HG03108 (cell line): ENCODE data around the gene CISH.
A peak's percentile ranks its signal among the peaks of the same experiment; 100 is the strongest.

Experiments used
- ATAC-seq: cut with Tn5 transposase; IDR thresholded peaks from one replicate; pipeline ENCODE4 v1.9.1; 2021; ENCODE audit warnings: moderate library complexity; ENCODE audit not compliant: unreplicated experiment

CISH gene

GRCh38 chr3:50611464-50612233 lies at the start of gene CISH:
Gene CISH, minus strand, starts transcription at chr3:50611774. Its CDS starts 124 bp downstream, at chr3:50611650.
- peak; percentile 64 for ATAC-seq

DNA sequence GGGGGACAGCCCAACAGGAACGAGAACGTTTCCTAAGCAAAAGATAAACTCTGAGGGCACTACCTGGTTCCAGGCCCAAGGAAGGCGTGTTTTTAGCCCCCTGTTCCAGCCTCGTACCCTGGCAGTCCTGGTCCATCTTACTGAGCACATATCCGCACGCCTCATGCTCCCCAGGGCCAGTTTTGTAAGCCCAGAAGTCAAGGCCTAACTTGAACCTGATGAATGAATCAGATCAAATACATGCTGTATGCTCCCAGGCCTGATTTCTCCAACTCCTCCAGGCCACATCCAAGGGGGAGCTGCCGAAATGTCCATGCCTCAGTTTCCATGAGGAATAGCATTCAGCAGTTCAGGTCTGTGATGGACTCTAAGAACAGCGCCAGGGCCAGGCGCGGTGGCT lies 48.8 kb upstream of the CISH start:
- ATAC-seq: no peak

GRCh38 chr3:50658831-50659230 lies 47.3 kb upstream of the CISH start:
- ATAC-seq: no peak

DNA sequence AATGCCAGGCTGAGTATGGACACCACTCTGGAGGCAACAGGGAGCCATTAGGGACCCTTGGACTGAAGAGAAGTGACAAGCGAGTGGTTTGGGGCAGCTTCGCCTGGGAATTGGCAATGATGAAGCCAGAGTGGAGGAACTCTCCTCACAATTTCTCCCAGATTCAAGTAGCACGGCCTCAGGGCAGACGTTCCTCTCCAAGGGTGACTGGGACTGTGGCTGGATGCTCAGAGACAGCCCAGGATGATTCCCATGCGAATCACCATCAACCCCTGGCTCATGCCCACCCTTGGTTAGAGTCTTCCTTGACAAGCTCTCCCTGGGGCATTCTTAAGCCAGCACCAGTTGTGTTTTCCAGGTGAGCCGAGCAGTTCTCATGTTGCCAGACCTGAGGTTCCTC lies 46.8 kb upstream of the CISH start:
- no peak for ATAC-seq

DNA sequence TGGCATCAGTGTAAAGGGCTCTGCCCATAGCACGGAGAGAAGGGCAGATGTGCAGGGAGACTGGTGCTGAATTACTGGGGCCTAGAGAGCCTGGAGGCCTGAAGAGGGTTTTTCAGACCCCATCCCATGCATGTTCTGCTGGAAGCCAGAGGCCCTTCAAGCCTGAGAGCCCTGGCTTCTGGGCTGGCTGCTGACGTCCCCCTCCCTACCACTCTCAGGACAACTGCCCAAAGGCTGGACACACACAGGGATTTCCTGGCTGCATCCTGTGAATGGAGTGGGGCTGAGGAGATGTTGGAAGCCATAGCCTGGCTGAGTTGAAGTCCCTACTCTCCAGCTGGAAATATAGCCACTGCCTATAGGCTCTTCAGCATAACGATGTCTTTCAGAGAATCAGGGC lies 46.2 kb upstream of the CISH start:
- no peak for ATAC-seq

- ATAC-seq: no peak
Measured at GRCh38 chr3:50657407-50657806, 45.8 kb upstream of the CISH start.

DNA sequence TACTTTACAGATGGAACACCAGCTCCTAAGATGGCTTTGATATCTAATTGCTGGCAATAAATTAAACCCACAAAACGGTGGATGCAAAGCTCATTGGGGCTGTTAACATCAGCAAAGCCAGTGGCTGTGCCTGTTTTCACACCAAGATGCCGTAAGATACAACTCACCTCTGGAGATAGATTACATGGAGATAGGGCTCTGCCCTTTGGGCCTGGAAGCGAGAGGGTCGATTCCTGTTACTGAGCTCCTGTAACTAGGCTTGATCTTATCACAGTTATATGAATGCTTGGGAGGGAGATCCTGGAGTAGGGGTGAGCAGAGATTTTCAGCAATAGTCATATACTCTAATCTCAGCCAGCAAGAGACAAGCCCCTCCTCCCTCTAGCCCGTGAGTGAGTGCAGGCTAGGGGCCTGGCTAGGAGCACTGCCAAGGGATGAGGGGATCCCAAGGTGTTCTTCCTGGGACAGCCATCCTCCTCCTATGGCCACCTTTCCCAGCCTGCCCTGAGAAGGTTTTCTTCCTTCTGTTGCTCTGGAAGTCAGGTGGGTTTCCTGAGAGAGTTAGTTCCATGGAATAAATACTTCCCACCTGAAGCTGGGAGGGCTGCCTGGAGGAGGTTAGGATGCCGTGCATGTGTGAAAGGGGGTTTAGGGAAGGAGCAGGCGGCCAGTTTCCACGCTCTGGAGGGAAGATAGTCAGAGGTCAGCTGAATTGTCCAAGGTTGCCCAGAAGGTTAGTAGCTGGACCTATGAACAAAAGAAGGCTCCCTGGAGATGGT lies 45.0 kb upstream of the CISH start:
- no peak for ATAC-seq

DNA sequence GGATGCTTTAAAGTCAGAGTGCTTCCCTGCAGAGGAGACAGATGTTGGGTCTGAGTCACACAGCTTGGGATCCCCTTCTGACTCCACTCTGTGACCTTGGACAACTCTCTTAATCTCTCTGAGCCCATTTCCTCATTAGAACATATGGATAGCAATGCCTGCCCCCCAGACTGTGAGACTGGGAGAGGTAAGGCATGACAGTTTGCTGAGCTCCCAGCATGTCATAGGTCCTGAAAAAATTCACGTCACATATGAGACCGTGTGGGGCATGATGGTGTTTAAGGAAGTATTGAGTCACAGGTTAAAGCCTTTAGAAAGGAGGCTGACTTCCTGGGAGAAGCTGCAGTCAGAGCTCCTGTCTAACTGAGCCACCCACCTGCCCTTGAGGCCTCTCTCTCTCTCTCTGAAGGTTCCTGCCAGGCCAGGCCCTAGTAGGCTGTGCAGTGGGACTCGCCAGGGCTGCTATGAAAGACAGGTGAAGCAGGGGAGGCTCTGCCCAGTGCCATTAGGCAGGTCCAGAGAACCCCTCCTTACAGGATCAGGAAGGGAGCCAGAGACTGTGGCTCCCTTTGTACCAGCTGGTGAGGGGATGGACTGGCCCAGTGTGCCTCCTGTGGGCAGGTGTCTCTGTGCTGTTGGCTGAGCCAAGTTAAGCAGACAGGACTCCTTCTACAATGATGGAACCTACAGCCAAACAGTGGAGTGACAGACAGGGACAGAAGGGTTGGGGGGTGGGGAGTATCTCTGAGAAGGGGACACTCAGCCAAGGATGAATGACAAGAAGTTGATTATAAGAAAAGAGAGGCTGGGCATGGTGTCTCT lies 43.6 kb upstream of the CISH start:
- no peak for ATAC-seq

- no peak for ATAC-seq
Measured at GRCh38 chr3:50653937-50654595, 42.5 kb upstream of the CISH start.

DNA sequence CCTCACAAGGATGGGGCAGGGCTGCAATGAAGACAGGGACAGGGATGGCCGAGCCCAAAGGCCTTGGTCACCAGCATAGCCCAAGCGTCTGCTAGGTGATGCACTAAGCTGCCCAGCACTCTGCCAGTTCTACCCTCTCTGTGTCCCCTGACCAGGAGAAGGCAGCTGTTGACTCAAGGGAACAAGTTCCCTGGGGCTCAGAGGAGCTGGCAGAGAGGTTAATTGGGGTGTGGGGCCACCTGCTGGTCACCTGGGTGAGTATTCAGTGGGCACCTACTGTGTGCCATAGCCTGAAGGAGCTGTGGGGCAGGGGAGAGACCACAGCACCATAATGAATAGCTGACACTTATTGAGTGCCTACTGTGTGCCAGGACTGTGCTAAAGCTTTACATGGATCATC lies 41.1 kb upstream of the CISH start:
- ATAC-seq: no peak

GRCh38 chr3:50651920-50652529 lies 40.5 kb upstream of the CISH start:
- no peak for ATAC-seq

- ATAC-seq: no peak
Measured at GRCh38 chr3:50651445-50651844, 39.9 kb upstream of the CISH start.

DNA sequence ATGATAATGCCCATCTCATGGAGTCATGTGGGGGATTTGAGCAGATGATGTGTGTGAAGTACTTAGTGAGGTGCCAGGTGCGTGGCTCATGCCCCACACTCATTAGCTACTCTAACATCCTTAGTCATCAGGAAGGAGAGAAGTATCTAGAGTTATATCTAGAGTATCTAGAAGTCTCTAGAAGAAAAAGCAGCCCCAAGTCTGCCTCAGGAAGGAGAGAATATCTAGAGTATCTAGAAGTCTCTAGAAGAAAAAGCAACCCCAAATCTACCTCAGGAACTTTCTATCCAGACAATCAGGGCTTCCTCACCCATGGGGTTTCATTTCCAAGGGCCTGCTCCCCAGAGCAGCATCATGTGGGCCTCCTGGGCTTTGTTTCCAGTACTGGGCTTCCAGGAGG lies 38.4 kb upstream of the CISH start:
- ATAC-seq: no peak

GRCh38 chr3:50649451-50649931 lies 37.9 kb upstream of the CISH start:
- ATAC-seq: no peak

DNA sequence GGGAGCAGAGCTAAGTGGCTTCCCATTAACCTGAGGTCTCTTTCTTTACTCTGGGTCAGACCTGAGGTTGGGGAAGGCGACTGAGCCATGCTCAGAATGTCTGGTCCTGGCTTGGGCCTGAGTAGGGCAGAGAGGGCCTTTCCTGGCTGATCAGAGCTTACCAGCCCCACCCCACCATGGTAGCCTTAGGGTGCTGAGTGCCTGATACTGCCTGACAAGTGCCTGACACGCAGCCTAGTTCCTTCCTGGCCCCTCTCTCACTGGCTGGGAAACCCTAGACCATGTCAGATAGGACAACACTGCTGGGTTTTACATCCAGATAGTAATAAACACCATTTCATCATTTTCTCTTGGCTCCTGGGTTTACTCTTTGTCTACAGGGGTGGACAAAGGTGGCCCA lies 37.4 kb upstream of the CISH start:
- no peak for ATAC-seq

GRCh38 chr3:50648313-50648712 lies 36.7 kb upstream of the CISH start:
- ATAC-seq: no peak

DNA sequence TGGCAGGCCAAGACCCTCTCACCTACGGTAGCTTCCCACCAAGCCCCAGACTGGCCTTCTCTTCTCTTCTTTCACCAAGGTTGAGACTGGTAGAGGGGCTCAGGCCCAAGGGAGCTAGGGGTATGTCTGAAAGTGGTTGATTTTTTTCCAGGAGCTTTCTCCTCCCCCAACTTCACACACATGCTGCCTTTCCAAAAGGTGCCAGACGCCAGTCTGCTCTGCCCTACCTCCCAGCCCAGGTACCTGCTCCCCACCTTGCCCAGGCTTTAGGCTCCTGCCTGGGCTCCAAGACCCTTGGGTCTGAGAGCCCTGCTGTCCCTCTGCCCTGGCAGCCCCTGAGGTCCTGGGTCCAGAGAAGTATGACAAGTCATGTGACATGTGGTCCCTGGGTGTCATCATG lies 33.8 kb upstream of the CISH start:
- ATAC-seq: no peak

GRCh38 chr3:50644561-50644960 lies 33.0 kb upstream of the CISH start:
- ATAC-seq: no peak

DNA sequence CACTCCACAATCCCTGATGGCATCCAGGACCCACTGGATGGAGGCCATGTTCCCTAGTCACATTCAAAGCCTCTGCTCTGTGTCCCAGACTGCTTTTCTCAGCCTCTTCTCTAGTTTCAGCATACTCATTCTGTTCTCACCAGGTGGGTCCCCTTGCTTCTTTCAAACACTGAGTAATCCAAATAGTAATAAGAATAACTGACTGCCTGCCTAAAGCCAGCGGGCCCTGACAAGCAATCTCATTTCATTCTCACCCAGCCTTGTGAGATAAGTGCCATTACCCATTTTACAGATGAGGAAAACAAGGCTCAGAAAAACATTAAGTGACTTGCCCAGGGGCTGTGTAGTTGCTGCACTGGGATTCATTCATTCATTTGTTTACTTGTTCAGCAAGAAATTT lies 30.8 kb upstream of the CISH start:
- ATAC-seq: no peak

DNA sequence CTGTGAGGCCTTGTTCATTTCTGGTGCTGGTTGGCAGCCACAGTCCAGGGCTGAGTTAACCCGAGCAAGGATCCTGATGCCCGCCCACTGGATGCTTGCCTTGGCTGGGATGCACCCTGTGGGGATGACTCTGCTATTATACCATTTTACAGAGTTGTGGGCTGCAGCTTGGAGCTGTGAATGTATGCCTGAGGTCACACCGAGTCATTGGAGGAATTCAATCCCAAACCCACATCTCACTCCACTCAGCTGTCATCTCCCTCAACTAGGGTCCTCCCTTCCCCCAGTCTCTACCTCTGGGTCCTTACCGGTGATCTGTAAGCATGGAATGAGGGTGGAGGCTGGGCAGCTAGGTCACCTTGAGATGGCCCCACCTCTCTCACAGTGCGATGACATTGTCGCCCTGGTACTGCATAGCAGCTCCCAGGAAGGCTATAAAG lies 27.5 kb upstream of the CISH start:
- ATAC-seq: no peak
